ENCODE data around the gene MT1M.
"Not testable (repeated sequence)": the region's sequence is repeated elsewhere in the genome, so short reads cannot be mapped to it uniquely, and the experiment has no call there.

MT1M gene

DNA sequence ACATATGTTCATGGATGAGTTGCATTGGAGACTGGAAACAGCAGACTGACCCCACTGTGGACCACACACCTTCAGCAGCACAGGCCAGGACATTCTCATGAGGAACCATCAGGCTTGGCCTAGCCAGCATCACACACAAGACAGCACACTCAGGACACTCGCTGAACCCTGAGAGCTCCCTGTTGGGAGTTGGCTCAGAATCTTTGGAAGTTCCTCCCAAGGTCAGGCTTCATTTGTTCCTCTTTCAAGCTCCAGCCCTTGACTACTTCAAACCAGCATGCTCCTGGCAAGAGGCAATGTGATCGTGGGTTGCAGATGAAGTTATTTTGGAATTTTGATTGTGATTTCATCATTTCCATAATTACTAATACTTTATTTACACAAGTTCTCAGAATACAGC, 39.2 kb downstream of the MT1M start:
- in situ Hi-C loops (cut with MboI; ENCODE audit: low sequenced_read_pairs): not testable (repeated sequence)

GRCh38 chr16:56672171-56672570, 39.7 kb downstream of the MT1M start:
- in situ Hi-C loops (cut with MboI; ENCODE audit: low sequenced_read_pairs): not testable (repeated sequence)

DNA sequence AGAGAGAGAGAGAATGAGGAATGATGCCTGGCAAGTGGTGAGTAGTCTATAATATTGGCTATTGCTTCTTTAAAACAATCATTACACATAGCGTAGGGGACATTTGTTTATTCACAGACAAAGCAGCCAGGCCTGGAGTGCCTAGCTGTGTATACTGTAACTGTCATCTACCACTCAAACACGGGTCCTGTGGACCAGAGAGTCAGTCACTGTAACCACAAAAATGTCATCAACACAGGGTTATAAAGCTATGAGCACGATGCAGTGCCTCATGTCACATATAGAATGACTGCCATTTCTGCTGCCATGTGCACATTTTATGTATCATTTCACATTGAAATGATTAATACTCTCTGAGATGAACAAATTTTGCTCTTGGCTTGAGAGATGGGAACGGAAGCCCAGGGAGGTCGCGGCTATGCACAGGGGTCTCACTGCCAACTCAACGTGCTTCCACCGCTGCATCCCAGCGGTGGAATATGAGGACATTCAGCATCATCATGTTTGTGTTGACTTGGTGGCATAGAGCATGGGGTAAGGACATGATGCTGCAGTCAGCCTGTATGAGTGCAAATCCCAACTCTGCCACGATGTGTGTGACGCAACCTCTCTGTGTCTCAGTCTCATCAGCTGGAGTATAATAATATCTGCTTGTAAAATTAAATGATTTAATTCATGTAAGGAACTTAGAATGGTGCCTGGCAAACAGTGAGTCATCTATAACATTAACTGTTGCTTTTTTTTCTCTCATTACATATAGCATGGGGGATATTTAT, 40.5 kb downstream of the MT1M start:
- in situ Hi-C loops (cut with MboI; ENCODE audit: low sequenced_read_pairs): no loop called here

- in situ Hi-C loops (cut with MboI; ENCODE audit: low sequenced_read_pairs): no loop called here
These were observed 41.5 kb downstream of the MT1M start for GRCh38 chr16:56673921-56674320.

GRCh38 chr16:56674570-56674969, 42.1 kb downstream of the MT1M start:
- in situ Hi-C loops (cut with MboI; ENCODE audit: low sequenced_read_pairs): not testable (repeated sequence)

DNA sequence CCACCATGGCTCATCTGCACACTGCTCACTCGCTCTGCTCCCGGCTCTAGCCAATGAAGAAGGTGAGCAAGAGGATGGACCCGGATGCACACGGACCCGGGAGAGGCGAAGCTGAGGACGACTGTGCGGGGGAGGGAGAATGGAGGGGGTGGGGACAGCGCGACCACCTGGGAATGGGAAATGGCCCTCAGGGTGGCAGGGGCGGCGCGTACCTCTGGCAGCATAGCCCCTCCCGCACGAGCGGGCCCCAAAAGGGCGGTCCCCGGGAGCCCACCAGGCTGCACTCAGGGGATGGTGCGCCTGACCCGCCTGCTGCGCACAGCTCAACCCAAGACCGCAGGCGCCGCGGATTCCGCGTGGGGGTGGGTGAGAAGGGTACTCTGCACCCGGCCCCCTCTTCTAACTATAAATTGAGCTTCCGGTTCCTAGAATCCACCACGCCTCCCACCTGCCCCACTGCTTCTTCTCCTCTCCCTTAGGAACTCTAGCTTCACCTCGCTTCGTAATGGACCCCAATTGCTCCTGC, 43.3 kb downstream of the MT1M start:
- in situ Hi-C loops (cut with MboI; ENCODE audit: low sequenced_read_pairs): no loop called here

- in situ Hi-C loops (cut with MboI; ENCODE audit: low sequenced_read_pairs): no loop called here
These were observed 45.0 kb downstream of the MT1M start for GRCh38 chr16:56677474-56677873.

DNA sequence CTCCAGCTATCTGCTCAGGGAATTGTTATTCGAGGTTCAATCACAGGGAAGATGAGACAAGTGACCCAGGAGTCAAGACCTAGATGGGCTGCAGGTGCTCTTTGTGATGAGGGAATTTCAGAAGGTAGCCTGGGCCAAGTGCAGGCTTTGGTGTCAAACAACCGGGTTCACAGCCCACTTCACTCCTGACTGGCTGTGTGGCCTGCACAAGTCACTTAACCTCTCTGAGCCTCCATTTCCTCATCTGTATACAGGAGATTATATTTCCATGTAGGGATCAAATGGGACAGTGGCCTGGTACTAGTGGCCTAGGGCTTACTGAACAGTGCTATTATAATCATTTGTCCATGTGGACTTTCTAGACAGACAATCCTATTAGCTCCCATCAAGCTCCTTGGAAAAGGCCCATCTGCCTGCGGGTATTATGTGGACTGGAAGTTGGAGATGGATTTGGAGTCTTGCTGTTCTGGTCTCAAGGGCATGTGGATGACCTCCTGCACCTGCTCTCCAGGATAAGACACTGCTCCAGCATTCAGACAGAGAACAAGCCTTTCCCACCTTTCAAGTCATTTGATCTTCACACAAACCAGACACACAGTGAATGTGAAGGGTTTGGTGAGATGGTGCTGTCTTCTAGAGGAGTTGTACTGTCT, 46.7 kb downstream of the MT1M start:
- in situ Hi-C loops (cut with MboI; ENCODE audit: low sequenced_read_pairs): no loop called here

GRCh38 chr16:56679818-56680217, 47.4 kb downstream of the MT1M start:
- in situ Hi-C loops (cut with MboI; ENCODE audit: low sequenced_read_pairs): no loop called here

DNA sequence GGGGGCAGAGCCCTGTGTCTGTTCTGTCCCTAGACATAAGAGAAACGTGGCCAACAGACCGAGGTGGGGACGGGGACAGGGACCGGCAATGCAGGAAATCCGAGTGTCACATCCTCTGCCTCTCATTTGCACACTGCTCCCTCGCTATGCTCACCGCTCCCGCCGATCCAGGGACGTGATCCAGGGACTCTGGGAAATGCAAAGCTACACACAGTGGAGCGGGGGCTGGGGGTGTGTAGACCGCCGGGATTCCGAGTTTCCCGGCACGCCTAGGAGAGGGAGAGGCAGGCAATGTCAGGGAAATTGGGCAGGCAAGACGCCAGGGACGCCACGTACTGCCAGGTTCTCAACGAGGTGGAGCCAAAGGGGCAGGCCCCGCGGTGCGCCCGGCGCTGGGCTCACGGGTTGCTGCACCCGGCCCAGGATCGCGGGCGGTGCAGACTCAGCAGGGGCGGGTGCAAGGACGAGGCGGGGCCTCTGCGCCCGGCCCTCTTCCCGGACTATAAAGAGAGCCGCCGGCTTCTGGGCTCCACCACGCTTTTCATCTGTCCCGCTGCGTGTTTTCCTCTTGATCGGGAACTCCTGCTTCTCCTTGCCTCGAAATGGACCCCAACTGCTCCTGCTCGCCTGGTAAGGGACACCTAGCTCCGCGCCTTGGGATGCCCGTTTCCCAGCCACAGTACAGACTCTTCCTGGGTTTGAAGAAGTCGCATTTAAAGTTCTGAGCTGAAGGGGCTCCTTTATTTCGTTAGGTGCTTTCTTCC, 49.7 kb downstream of the MT1M start, which contains the start of gene MT1X:
Gene MT1X, plus strand, starts transcription at position 532 of the 764 bp plus-strand sequence. Its CDS starts 71 bp downstream, at position 603.
- in situ Hi-C loops (cut with MboI; ENCODE audit: low sequenced_read_pairs): no loop called here

DNA sequence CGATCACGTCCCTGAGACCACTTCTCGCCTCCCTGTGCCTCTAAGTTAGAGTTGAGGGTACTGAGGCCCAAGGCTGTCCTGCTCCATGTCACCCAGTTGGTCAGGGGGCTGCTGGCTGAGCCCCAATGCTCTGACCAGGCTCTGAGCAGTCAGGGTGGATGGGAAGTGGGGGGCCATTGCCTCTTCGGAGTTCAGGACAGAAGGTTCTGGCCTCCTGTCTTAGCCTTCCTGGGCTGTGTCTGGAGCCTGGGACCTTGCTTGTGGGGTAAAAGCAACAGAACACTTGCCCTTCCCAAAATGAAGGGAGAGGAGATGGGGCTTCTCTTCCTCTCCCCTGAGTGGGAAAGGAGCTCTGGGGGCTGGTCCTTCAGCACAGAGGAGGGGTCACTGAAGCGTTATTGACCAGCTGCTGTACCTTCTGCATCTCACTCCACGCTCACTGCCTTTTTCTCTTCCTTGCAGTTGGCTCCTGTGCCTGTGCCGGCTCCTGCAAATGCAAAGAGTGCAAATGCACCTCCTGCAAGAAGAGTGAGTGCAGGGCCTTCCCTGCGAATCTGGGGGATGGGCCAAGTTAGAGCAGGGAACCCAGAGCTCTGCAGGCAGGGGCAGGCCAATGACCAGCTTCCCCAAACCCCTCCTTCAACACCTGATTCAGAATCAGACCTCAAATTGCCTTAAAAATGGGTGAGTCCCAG, 50.4 kb downstream of the MT1M start:
- in situ Hi-C loops (cut with MboI; ENCODE audit: low sequenced_read_pairs): no loop called here
